ENCODE data around the gene STK33.

Gene STK33

DNA sequence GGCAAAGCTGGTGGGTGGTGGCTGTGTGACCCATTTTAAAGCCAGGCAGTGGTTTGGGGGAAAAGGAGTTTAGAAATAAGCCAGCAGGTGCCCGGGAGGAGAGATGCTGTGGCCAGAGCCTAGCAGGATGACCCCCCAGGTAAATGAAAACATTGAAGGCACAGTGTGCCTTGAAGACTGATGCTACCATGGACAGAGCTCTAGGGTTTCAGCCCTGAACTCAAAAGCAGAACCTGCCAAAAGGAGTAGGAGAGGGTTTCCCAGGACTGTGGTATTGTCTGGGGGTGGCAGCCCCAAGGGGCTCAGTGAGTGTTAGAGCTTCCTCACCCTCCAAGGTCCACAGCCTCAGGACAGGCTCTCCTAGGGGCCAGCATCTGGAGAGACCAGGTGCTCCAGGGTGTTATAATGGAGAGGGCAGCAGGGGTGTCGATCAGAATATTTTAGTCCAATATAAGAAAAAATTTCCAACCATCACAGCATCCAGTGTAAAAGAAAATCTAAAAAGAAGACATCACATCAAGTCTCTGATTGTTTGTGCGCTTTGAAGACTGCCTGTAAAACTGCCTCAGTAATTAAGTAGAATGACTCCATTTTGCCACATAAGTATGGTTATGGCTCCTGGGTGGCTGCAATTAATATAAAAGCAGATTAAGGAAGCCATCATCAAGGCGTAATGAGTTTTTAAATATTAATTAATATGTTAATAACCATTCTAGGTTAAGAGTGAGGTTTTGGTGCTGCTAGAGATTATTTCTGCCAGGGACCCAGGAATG is 241.7 kb downstream of the STK33 start:
- TF ChIP-seq, protein P1, sequence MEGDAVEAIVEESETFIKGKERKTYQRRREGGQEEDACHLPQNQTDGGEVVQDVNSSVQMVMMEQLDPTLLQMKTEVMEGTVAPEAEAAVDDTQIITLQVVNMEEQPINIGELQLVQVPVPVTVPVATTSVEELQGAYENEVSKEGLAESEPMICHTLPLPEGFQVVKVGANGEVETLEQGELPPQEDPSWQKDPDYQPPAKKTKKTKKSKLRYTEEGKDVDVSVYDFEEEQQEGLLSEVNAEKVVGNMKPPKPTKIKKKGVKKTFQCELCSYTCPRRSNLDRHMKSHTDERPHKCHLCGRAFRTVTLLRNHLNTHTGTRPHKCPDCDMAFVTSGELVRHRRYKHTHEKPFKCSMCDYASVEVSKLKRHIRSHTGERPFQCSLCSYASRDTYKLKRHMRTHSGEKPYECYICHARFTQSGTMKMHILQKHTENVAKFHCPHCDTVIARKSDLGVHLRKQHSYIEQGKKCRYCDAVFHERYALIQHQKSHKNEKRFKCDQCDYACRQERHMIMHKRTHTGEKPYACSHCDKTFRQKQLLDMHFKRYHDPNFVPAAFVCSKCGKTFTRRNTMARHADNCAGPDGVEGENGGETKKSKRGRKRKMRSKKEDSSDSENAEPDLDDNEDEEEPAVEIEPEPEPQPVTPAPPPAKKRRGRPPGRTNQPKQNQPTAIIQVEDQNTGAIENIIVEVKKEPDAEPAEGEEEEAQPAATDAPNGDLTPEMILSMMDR (IDR thresholded peaks at IDR 0.05): no peak
- no peak for DNase-seq (ENCODE audit: low spot score)
- no peak overlapping the region for H3K4me3 ChIP-seq

DNA sequence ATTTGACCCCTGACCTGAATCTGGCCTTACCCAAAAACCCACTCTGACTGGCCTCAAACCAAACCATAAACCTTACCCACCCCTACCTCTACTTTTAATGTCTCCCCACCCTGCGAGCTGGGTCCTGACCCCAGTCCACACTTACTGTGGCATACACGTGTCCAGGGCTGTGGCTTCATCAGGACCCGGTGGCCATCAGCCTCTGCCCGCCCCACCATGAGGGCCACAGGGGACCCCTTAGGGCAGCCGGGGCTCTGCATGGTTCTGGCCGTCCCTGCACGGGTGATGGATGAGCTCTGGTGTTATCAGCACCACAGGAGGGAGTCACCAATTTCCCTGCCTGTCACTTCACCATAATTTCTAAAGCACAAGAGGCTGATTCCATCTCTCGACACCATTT is 242.8 kb downstream of the STK33 start:
- TF ChIP-seq, protein P1 (IDR thresholded peaks at IDR 0.05): no peak

More for the DNA sequence above, 241.7 kb downstream of the STK33 start:
- no peak overlapping the region for H3K27ac ChIP-seq

DNA sequence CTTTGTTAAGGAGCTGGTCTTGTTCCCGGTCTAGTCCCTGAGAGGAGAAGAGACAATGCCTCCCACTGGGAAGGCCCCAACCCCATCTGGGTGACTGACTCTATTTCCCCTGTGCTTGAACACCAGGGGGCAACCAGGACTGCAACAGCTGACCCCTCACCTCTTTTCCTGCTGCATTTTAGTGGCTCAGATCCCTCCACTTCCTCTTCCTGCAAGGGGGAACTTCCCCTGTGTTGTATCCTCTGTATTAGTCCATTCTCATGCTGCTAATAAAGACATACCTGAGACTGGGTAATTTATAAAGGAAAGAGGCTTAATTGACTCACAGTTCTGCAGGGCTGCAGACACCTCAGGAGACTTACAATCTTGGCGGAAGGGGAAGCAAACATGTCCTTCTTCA is 246.1 kb downstream of the STK33 start:
- TF ChIP-seq, protein P1 (IDR thresholded peaks at IDR 0.05): no peak
- DNase-seq (ENCODE audit: low spot score): no peak
- Histone ChIP-seq H3K27ac (no peak overlapping the region), H3K4me3 (no peak overlapping the region)

More for the DNA sequence above, 242.8 kb downstream of the STK33 start:
- no peak overlapping the region for H3K4me3 ChIP-seq
- H3K27ac ChIP-seq: no peak overlapping the region
- no peak for DNase-seq (ENCODE audit: low spot score)

DNA sequence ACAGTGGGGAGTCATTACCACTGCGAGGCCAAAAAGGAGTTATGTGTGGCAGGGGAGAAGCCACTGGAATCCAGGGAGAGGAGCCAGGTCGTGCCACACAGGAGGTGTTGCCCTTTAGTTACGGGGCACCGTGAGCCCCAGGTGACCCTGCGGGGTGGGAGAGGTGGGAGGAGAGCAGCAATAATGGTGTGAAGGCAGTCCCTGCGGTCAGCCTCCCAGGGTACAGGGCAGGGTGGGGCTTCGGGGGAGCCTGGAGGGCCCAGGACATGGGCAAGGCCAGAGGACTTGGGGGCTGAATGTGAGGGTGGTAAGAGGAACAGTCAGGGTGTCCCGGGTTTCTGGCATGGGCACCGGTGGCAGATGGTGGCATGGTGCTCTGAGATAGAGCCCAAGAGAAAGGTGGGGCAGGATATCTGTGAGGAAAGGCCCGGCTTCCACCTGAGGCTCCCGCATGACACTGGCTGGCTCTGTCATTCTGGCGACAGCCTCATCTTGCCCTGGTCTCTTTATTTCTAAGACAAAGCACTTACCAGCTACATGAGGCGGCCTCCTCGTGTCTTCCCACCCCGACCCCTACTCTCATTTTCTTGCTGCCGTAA is 247.8 kb downstream of the STK33 start:
- no peak for DNase-seq (ENCODE audit: low spot score)
- Histone ChIP-seq H3K4me3 (no peak overlapping the region), H3K27ac (no peak overlapping the region)
- TF ChIP-seq, protein P1 (IDR thresholded peaks at IDR 0.05): no peak

DNA sequence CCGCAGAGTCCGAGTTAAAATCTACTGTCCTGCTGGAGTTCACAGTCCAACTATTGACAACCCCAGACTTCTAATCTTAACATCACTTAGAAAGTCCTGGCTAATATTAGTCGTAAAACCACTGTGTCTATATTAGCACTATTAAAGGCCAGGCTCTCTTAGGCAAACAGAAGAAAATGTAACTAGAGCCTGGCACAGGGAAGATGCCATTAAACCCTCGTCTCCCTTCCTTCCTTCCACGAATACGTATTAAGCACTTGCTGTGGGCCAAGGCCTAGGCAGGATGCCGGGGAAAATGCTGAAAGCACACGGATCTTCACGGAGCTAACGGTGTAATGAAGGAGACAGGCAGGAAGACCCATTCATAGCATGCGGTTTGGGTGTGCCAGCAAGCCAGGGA is 248.8 kb downstream of the STK33 start:
- Histone ChIP-seq H3K4me3 (no peak overlapping the region), H3K27ac (no peak overlapping the region)
- TF ChIP-seq, protein P1 (IDR thresholded peaks at IDR 0.05): no peak
- no peak for DNase-seq (ENCODE audit: low spot score)

DNA sequence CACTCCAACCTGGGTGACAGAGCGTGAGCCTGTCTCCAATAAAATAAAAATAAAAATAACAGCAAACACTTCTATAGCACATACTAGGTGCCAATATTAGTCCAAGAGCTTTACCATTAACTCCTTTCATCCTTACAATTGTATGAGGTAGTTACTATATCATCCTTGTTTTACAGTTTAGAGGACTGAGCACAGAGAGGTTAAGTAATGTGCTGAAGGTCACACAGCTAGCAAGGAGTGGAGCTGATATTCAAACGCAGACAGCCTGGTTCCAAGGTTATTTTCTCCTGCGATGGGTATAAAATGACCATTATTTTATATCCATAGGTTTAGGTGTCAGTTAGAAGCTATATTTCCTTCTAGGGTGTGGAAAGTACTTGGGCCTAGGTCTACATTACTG is 249.7 kb downstream of the STK33 start:
- TF ChIP-seq, protein P1 (IDR thresholded peaks at IDR 0.05): no peak
- Histone ChIP-seq H3K27ac (no peak overlapping the region), H3K4me3 (no peak overlapping the region)
- DNase-seq (ENCODE audit: low spot score): no peak
